Measurements from ENCODE around the gene GSTM1.

Gene GSTM1

DNA sequence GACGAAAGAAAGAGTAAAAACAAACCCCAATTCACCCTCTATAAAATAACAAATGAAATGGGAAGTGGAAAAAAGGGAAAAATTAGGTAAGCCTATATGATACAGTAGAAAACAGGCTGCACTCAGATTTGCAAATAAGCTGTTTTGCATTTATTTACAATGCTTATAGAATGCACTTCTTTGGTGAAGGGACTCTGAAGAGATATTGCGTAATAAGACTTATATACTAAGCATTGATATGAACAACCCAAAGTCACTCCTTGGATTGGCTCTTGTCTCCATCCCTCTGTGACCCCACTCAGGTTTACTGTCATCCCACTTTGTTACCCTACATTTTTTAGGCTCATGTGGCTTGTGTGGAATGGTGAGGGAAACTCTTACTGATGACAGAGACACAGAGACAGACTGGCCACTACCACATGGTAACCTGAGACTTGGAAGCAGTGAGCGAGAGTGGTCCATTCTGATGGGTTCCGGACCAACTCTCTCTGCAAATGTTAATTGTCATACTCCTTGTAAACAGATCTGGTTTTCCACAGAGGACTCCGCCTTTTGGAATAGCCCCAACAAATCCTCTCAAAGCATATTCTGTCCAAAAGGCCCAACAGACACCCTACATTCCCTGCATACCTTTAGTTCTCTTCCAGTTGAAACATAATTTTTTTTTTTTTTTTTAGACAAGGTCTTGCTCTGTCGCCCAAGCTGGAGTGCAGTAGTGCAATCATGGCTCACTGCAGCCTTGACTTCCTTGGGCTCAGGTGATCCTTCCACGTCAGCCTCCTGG lies 35.5 kb downstream of the GSTM1 start:
- H3K27me3 ChIP-seq (ENCODE audit: control insufficient read depth, insufficient read depth, low read length), result no peaks in the 10 kb centered on the region
- H3K4me3 ChIP-seq (ENCODE audit: low read depth, low read length), result no peak overlapping the region
- no peaks in the 10 kb centered on the region for H3K9me3 ChIP-seq (ENCODE audit: control insufficient read depth, insufficient read depth, low read length)
- H3K36me3 ChIP-seq (ENCODE audit: control insufficient read depth, insufficient read depth, low read length), result no peaks in the 10 kb centered on the region
- H3K9ac ChIP-seq (ENCODE audit: low read depth, low read length), result no peak overlapping the region
- H3K4me1 ChIP-seq (ENCODE audit: control insufficient read depth, insufficient read depth, low read length), result peaks cover 2% of the 10 kb centered on the region

DNA sequence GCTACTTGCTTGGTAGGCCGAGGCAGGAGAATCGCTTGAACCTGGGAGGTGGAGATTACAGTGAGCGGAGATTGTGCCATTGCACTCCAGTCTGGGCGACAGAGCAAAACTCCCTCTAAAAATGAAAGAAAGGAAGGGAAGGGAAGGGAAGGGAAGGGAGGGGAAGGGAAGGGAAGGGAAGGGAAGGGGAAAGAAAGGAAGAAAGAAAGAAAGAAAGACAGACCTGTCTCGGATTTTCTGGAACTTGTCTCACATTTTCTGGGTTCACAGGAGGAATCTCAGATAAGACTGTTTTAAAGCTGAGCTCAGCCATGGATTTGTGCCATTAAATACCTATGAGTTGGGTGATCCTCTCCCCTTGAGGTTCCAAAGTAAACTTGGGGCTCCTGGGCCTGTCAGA lies 37.3 kb downstream of the GSTM1 start:
- no peaks in the 10 kb centered on the region for H3K27me3 ChIP-seq (ENCODE audit: control insufficient read depth, insufficient read depth, low read length)
- no peak overlapping the region for H3K4me3 ChIP-seq (ENCODE audit: low read depth, low read length)
- H3K9ac ChIP-seq (ENCODE audit: low read depth, low read length), result no peak overlapping the region
- peaks cover 2% of the 10 kb centered on the region for H3K4me1 ChIP-seq (ENCODE audit: control insufficient read depth, insufficient read depth, low read length)
- H3K9me3 ChIP-seq (ENCODE audit: control insufficient read depth, insufficient read depth, low read length), result no peaks in the 10 kb centered on the region
- H3K36me3 ChIP-seq (ENCODE audit: control insufficient read depth, insufficient read depth, low read length), result no peaks in the 10 kb centered on the region

- Histone ChIP-seq H3K4me3 (ENCODE audit: low read depth, low read length) (no peak overlapping the region), H3K36me3 (ENCODE audit: control insufficient read depth, insufficient read depth, low read length) (no peaks in the 10 kb centered on the region)
Measured at GRCh38 chr1:109725510-109725909, 37.9 kb downstream of the GSTM1 start.

DNA sequence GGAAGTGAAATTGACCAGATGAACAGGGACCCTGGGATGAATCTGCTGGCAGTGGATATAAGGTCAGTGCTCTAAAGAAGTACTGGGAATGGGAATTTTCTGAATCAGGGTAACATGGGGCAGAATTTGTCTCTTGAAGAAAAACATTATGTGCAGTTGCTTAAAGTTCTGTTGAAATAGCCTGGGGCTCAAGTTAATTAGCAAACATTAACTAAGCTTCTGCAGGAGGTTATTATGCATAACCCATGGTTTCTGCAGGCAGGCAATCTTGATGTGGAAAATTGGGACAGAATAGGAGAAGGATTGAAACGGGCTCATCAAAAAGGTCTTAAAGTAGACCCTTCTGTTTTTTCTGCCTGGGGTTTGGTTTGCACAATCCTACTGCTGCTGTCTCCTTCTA lies 38.4 kb downstream of the GSTM1 start:
- Histone ChIP-seq H3K27me3 (ENCODE audit: control insufficient read depth, insufficient read depth, low read length) (no peaks in the 10 kb centered on the region), H3K4me3 (ENCODE audit: low read depth, low read length) (no peak overlapping the region), H3K9ac (ENCODE audit: low read depth, low read length) (no peak overlapping the region), H3K36me3 (ENCODE audit: control insufficient read depth, insufficient read depth, low read length) (no peaks in the 10 kb centered on the region), H3K4me1 (ENCODE audit: control insufficient read depth, insufficient read depth, low read length) (peaks cover 2% of the 10 kb centered on the region), H3K9me3 (ENCODE audit: control insufficient read depth, insufficient read depth, low read length) (no peaks in the 10 kb centered on the region)

More at GRCh38 chr1:109725510-109725909, 37.9 kb downstream of the GSTM1 start:
- no peaks in the 10 kb centered on the region for H3K27me3 ChIP-seq (ENCODE audit: control insufficient read depth, insufficient read depth, low read length)
- no peaks in the 10 kb centered on the region for H3K9me3 ChIP-seq (ENCODE audit: control insufficient read depth, insufficient read depth, low read length)
- H3K9ac ChIP-seq (ENCODE audit: low read depth, low read length), result no peak overlapping the region
- peaks cover 2% of the 10 kb centered on the region for H3K4me1 ChIP-seq (ENCODE audit: control insufficient read depth, insufficient read depth, low read length)

DNA sequence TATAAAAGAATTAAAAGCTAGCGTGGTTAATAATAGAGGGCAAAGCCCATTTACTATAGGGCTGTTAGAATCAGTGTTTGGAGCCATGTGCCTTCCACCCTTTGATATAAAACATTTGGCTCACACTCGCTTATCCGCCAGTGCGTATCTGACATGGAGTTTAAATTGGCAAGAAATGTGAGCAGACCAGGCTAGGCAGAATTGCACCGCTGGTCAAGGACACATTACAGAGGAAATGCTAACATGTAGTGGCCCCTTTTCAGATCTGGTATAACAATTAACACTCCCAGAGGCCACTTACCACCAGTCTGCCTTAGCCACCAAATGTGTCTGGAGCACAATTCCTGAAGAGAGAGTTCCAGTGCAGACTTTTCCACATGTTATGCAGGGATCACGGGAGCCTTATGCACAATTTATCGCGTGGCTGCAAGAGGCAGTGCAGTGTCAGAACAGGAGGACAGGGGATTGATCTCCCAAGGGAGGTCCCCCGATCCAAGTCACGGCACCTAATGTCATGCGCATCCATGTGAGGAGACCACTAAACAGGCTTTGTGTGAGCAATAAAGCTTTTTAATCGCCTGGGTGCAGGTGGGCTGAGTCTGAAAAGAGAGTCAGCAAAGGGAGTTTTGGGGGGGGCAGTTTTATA lies 39.2 kb downstream of the GSTM1 start:
- Histone ChIP-seq H3K36me3 (ENCODE audit: control insufficient read depth, insufficient read depth, low read length) (no peaks in the 10 kb centered on the region), H3K9me3 (ENCODE audit: control insufficient read depth, insufficient read depth, low read length) (no peaks in the 10 kb centered on the region), H3K27me3 (ENCODE audit: control insufficient read depth, insufficient read depth, low read length) (no peaks in the 10 kb centered on the region), H3K4me1 (ENCODE audit: control insufficient read depth, insufficient read depth, low read length) (peaks cover 2% of the 10 kb centered on the region), H3K4me3 (ENCODE audit: low read depth, low read length) (no peak overlapping the region), H3K9ac (ENCODE audit: low read depth, low read length) (no peak overlapping the region)

- Histone ChIP-seq H3K4me3 (ENCODE audit: low read depth, low read length) (no peak overlapping the region), H3K9me3 (ENCODE audit: control insufficient read depth, insufficient read depth, low read length) (no peaks in the 10 kb centered on the region), H3K4me1 (ENCODE audit: control insufficient read depth, insufficient read depth, low read length) (no peaks in the 10 kb centered on the region), H3K36me3 (ENCODE audit: control insufficient read depth, insufficient read depth, low read length) (no peaks in the 10 kb centered on the region), H3K9ac (ENCODE audit: low read depth, low read length) (no peak overlapping the region), H3K27me3 (ENCODE audit: control insufficient read depth, insufficient read depth, low read length) (no peaks in the 10 kb centered on the region)
Measured at GRCh38 chr1:109728870-109729269, 41.3 kb downstream of the GSTM1 start.

- H3K4me3 ChIP-seq (ENCODE audit: low read depth, low read length), result no peak overlapping the region
Measured at GRCh38 chr1:109730666-109731065, 43.0 kb downstream of the GSTM1 start.

GRCh38 chr1:109732390-109732881 lies 44.8 kb downstream of the GSTM1 start:
- peaks cover 3% of the 10 kb centered on the region for H3K27me3 ChIP-seq (ENCODE audit: control insufficient read depth, insufficient read depth, low read length)
- H3K9ac ChIP-seq (ENCODE audit: low read depth, low read length), result no peak overlapping the region
- H3K4me3 ChIP-seq (ENCODE audit: low read depth, low read length), result no peak overlapping the region
- H3K9me3 ChIP-seq (ENCODE audit: control insufficient read depth, insufficient read depth, low read length), result no peaks in the 10 kb centered on the region
- H3K36me3 ChIP-seq (ENCODE audit: control insufficient read depth, insufficient read depth, low read length), result no peaks in the 10 kb centered on the region
- no peaks in the 10 kb centered on the region for H3K4me1 ChIP-seq (ENCODE audit: control insufficient read depth, insufficient read depth, low read length)

More at GRCh38 chr1:109730666-109731065, 43.0 kb downstream of the GSTM1 start:
- Histone ChIP-seq H3K36me3 (ENCODE audit: control insufficient read depth, insufficient read depth, low read length) (no peaks in the 10 kb centered on the region), H3K9me3 (ENCODE audit: control insufficient read depth, insufficient read depth, low read length) (no peaks in the 10 kb centered on the region), H3K4me1 (ENCODE audit: control insufficient read depth, insufficient read depth, low read length) (no peaks in the 10 kb centered on the region), H3K9ac (ENCODE audit: low read depth, low read length) (no peak overlapping the region), H3K27me3 (ENCODE audit: control insufficient read depth, insufficient read depth, low read length) (no peaks in the 10 kb centered on the region)

GRCh38 chr1:109733236-109733870 lies 45.7 kb downstream of the GSTM1 start:
- Histone ChIP-seq H3K9me3 (ENCODE audit: control insufficient read depth, insufficient read depth, low read length) (no peaks in the 10 kb centered on the region), H3K9ac (ENCODE audit: low read depth, low read length) (no peak overlapping the region), H3K4me1 (ENCODE audit: control insufficient read depth, insufficient read depth, low read length) (no peaks in the 10 kb centered on the region)

DNA sequence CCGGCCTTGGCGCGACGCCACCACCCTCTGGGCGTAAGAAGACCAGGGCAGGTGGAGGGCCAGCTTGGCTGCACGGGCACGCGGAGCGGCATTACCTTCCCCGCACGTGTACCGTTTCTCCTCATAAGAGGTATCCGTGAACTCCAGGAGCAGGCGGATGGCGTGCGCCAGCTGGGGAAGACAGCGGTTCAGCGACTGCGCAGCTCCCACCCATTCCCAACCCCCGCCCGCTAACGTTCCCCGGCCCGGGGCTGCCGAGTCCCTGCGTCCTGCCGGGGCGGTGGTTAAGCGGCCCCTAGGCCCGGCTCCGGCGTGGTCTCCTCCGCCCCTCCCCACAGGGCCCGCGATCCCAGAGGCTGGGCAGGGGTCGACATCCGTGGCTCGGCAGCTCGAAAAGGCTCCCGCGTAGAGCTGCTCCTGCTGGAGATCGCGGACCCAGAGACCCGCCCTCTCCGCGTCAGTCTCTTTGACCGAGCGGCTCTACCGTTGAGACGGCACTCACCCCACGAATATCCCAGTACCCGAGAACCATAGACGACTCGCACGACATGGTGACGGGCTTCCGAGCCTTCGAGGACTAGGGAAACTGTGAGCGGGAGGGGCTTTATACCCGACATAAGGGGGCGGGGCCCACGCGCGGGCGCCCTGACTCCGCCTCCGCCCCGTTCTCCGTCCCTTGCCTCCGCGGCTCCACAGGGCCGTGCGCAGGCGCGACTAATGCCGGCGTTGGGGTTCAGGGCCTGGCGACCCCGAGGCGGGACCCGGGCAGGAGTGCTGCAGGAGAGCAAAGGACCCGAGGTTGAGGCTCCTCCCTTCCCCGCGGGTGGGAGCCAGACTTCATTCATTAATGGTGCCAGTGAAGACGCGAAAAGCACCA lies 52.4 kb downstream of the GSTM1 start:
- Histone ChIP-seq H3K4me3 (ENCODE audit: low read depth, low read length) (peak overlapping the region; percentile 74), H3K36me3 (ENCODE audit: control insufficient read depth, insufficient read depth, low read length) (no peaks in the 10 kb centered on the region), H3K27me3 (ENCODE audit: control insufficient read depth, insufficient read depth, low read length) (peaks cover 52% of the 10 kb centered on the region), H3K9me3 (ENCODE audit: control insufficient read depth, insufficient read depth, low read length) (no peaks in the 10 kb centered on the region), H3K9ac (ENCODE audit: low read depth, low read length) (peak overlapping the region; percentile 48), H3K4me1 (ENCODE audit: control insufficient read depth, insufficient read depth, low read length) (no peaks in the 10 kb centered on the region)

More at GRCh38 chr1:109733236-109733870, 45.7 kb downstream of the GSTM1 start:
- Histone ChIP-seq H3K27me3 (ENCODE audit: control insufficient read depth, insufficient read depth, low read length) (peaks cover 12% of the 10 kb centered on the region), H3K36me3 (ENCODE audit: control insufficient read depth, insufficient read depth, low read length) (no peaks in the 10 kb centered on the region), H3K4me3 (ENCODE audit: low read depth, low read length) (no peak overlapping the region)
